Osteoblast (primary cell): Measurements from ENCODE around the gene EHMT2. TPM values are rescaled to one million over a fixed set of nuclear protein-coding genes. Genes with fewer than 3 reads are reported as not detected.
"Not testable (repeated sequence)": the region's sequence is repeated elsewhere in the genome, so short reads cannot be mapped to it uniquely, and the experiment has no call there.

Experiments
- DNase-seq: peaks from one replicate; pipeline ENCODE4 v3.0.0; 2011; ENCODE audit warnings: low spot score, mixed read lengths; ENCODE audit not compliant: insufficient read length; ENCODE audit errors: missing footprints
- H2AFZ ChIP-seq: 2 replicates; pipeline ENCODE4 v1.6.0; 2011; ENCODE audit warnings: mild to moderate bottlenecking, low read length
- H3K27ac ChIP-seq: 2 replicates; pipeline ENCODE4 v1.5.1; 2011; ENCODE audit warnings: mild to moderate bottlenecking, low read depth, low read length, moderate library complexity
- H3K27me3 ChIP-seq: 2 replicates; pipeline ENCODE4 v1.6.0; 2012; ENCODE audit warnings: mild to moderate bottlenecking, control low read depth, inconsistent platforms, low read length, moderate library complexity; ENCODE audit not compliant: insufficient read depth
- H3K36me3 ChIP-seq: 2 replicates; pipeline ENCODE4 v1.5.1; 2011; ENCODE audit warnings: mild to moderate bottlenecking, low read length, control low read depth, moderate library complexity; ENCODE audit not compliant: insufficient read depth
- H3K4me1 ChIP-seq: 2 replicates; pipeline ENCODE4 v1.5.1; 2011; ENCODE audit warnings: mild to moderate bottlenecking, low read length, control low read depth, moderate library complexity; ENCODE audit not compliant: insufficient read depth
- H3K4me2 ChIP-seq: 2 replicates; pipeline ENCODE4 v1.6.0; 2011; ENCODE audit warnings: mild to moderate bottlenecking, low read length; ENCODE audit not compliant: insufficient read depth
- H3K4me3 ChIP-seq: fragments of 200-600 bp; sonication (generic); 3 replicates; pipeline ENCODE4 v1.5.1; 2012; ENCODE audit warnings: mild to moderate bottlenecking, low read length, inconsistent platforms; ENCODE audit not compliant: insufficient read depth
- H3K79me2 ChIP-seq: 2 replicates; pipeline ENCODE4 v1.6.0; 2012; ENCODE audit warnings: mild to moderate bottlenecking, low read length, control low read depth, inconsistent platforms; ENCODE audit not compliant: insufficient read depth
- H3K9me3 ChIP-seq: 2 replicates; pipeline ENCODE4 v1.5.1; 2011; ENCODE audit warnings: low read depth, low read length, control low read depth
- H4K20me1 ChIP-seq: 2 replicates; pipeline ENCODE4 v1.6.0; 2012; ENCODE audit warnings: mild to moderate bottlenecking, low read length, control low read depth; ENCODE audit not compliant: insufficient read depth
- total RNA-seq: library from RNA; depleted of rRNA; stranded (reverse); fragments of >200 nt; gene quantifications from 2 replicates; pipeline ENCODE4 v1.2.3, GENCODE V29; 2012
- TF ChIP-seq, protein P1 (sequence below): IDR thresholded peaks from 2 replicates; pipeline ENCODE4 v1.5.1; 2011; ENCODE audit warnings: mild to moderate bottlenecking, low read depth, low read length, moderate library complexity; ENCODE audit errors: extremely low read depth

Gene EHMT2
- total RNA-seq, 1 donor, result 40.9 TPM

DNA sequence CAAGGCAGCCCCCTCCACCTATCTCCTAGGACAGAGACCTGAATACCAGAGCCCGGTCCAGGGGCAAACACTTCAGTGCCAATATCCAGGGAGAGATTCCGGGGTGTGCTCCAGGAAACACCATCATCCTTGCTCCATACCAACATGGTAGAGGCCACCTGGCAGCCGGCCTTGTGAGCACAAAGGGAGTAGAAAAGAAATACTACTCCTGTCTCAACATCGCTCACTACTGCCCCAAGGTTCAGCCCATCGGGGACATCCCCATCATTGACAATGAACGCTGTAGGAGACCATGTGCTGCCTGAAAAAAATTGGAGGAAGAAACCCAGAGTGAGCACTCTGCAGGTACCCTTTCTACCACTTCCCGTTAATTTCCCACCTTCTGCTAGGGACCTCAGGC, 36.3 kb downstream of the EHMT2 start:
- Histone ChIP-seq H3K27me3 (no peaks in the 10 kb centered on the region), H3K9me3 (no peaks in the 10 kb centered on the region), H3K4me2 (no peak overlapping the region), H3K4me1 (peaks cover 14% of the 10 kb centered on the region), H3K4me3 (no peak overlapping the region), H3K79me2 (peaks cover 29% of the 10 kb centered on the region), H3K27ac (no peak overlapping the region), H2AFZ (no peak overlapping the region), H4K20me1 (no peaks in the 10 kb centered on the region), H3K36me3 (peaks cover 33% of the 10 kb centered on the region)
- TF ChIP-seq, protein P1, sequence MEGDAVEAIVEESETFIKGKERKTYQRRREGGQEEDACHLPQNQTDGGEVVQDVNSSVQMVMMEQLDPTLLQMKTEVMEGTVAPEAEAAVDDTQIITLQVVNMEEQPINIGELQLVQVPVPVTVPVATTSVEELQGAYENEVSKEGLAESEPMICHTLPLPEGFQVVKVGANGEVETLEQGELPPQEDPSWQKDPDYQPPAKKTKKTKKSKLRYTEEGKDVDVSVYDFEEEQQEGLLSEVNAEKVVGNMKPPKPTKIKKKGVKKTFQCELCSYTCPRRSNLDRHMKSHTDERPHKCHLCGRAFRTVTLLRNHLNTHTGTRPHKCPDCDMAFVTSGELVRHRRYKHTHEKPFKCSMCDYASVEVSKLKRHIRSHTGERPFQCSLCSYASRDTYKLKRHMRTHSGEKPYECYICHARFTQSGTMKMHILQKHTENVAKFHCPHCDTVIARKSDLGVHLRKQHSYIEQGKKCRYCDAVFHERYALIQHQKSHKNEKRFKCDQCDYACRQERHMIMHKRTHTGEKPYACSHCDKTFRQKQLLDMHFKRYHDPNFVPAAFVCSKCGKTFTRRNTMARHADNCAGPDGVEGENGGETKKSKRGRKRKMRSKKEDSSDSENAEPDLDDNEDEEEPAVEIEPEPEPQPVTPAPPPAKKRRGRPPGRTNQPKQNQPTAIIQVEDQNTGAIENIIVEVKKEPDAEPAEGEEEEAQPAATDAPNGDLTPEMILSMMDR, result no peak
- peak; percentile 75 for DNase-seq

DNA sequence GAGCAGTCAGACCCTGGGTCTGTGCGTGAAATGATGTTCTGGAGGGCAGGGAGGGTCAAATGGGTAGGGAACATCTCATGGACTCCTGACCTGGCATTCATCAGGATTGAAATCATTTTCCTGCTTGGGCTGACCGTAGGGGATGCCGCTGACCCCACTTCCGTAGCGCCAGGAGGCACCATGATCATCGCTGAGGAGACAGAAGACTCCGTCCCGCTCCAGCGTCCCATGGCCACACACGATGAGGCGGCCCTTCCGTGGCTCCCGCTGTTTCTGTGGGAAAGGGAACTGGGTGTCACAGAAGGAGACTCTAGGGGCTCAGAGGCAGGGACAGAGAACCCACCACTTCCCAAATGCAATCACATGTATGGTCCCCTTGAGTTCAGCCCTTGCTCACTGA, 37.1 kb downstream of the EHMT2 start:
- peaks cover 29% of the 10 kb centered on the region for H3K79me2 ChIP-seq
- peaks cover 33% of the 10 kb centered on the region for H3K36me3 ChIP-seq
- TF ChIP-seq, protein P1, result no peak
- no peak overlapping the region for H3K27ac ChIP-seq
- peak; percentile 49 for DNase-seq
- H4K20me1 ChIP-seq, result no peaks in the 10 kb centered on the region
- peaks cover 14% of the 10 kb centered on the region for H3K4me1 ChIP-seq
- H2AFZ ChIP-seq, result no peak overlapping the region
- no peaks in the 10 kb centered on the region for H3K9me3 ChIP-seq
- H3K4me2 ChIP-seq, result no peak overlapping the region
- H3K27me3 ChIP-seq, result no peaks in the 10 kb centered on the region
- H3K4me3 ChIP-seq, result no peak overlapping the region

DNA sequence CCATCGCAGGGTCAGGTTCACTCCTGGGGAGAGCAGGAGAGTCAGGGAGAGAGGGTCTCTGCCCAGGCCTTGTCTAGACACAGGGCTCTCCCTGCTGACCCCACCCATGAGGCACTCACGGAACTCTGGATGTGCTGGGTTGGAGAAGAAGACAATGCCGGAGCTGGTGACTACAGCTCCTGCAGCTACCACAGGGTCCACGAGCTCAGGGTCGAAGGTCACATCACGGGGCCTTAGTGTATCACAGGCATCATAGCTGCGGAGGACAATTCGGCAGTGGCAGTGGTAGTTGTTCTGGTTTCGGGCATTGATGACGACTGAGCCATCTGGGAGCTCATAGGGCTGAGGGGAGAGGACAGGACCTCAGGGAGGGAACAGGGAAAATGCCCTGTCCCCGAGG, 37.6 kb downstream of the EHMT2 start:
- Histone ChIP-seq H3K4me1 (peaks cover 14% of the 10 kb centered on the region), H2AFZ (no peak overlapping the region), H3K27me3 (no peaks in the 10 kb centered on the region), H3K79me2 (peaks cover 29% of the 10 kb centered on the region), H3K4me3 (no peak overlapping the region), H3K4me2 (no peak overlapping the region), H3K36me3 (peaks cover 33% of the 10 kb centered on the region), H4K20me1 (no peaks in the 10 kb centered on the region), H3K9me3 (no peaks in the 10 kb centered on the region), H3K27ac (no peak overlapping the region)
- TF ChIP-seq, protein P1, result no peak
- peak; percentile 68 for DNase-seq

DNA sequence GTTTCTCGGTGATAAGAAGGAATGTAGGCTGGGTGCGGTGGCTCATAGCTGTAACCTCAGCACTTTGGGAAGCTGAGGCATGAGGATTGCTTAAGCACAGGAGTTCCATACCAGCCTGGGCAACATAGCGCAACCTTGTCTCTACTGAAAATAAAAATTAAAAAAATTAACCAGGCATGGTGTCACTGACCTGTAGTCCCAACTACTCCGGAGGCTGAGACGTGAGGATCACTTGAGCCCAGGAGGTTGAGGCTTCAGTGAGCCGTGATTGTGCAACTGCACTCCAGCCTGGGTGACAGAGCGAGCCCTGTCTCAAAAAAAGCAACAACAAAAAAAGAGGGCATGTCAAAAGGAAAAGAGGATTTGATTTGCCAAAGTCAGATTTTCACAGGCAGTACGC, 38.8 kb downstream of the EHMT2 start:
- H2AFZ ChIP-seq, result no peak overlapping the region
- no peak overlapping the region for H3K4me2 ChIP-seq
- TF ChIP-seq, protein P1, result no peak
- no peaks in the 10 kb centered on the region for H4K20me1 ChIP-seq
- no peaks in the 10 kb centered on the region for H3K27me3 ChIP-seq
- peaks cover 33% of the 10 kb centered on the region for H3K36me3 ChIP-seq
- no peak overlapping the region for H3K4me3 ChIP-seq
- H3K79me2 ChIP-seq, result peaks cover 29% of the 10 kb centered on the region
- DNase-seq, result no peak
- no peaks in the 10 kb centered on the region for H3K9me3 ChIP-seq
- H3K4me1 ChIP-seq, result peaks cover 14% of the 10 kb centered on the region
- H3K27ac ChIP-seq, result no peak overlapping the region

DNA sequence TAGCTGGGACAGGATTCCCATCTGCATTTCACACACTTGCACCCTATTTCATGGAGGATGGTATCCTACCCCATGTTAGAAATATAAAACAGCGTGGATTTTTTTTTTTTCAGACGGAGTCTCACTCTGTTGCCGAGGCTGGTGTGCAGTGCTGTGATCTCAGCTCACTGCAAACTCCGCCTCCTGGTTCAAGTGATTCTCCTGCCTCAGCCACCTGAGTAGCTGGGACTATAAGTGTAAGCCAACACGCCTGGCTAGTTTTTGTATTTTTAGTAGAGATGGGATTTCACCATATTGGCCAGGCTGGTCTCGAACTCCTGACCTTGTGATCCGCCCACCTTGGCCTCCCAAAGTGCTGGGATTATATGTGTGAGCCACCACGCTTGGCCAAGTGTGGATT, 39.7 kb downstream of the EHMT2 start:
- Histone ChIP-seq H3K36me3 (peaks cover 33% of the 10 kb centered on the region), H3K79me2 (peaks cover 29% of the 10 kb centered on the region)
- not testable (repeated sequence) for H2AFZ ChIP-seq, H3K4me3 ChIP-seq, H3K27ac ChIP-seq, H3K9me3 ChIP-seq, H3K27me3 ChIP-seq, H4K20me1 ChIP-seq, H3K4me1 ChIP-seq, H3K4me2 ChIP-seq, DNase-seq

DNA sequence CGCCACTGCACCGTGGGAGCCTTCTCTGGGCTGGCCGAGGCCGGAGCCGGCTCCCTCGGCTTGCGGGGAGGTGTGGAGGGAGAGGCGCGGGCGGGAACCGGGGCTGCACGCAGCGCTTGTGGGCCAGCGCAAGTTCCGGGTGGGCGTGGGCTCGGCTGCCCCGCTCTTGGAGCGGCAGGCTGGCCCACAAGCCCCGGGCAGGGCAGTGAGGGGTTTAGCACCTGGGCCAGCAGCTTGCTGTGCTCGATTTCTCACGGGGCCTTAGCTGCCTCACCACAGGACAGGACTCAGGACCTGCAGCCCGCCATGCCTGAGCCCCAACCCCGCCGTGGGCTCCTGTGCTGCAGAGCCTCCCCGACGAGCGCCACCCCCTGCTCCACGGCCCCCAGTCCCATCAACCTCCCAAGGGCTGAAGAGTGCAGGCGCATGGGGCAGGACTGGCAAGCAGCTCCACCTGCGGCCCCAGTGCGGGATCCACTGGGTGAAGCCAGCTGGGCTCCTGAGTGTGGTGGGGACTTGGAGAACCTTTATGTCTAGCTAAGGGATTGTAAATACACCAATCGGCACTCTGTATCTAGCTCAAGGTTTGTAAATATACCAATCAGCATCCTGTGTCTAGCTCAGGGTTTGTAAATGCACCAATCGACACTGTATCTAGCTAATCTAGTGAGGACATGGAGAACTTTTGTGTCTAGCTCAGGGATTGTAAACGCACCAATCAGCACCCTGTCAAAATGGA, 45.3 kb downstream of the EHMT2 start:
- H3K9me3 ChIP-seq, H3K4me1 ChIP-seq, H3K27ac ChIP-seq, H3K79me2 ChIP-seq, H3K36me3 ChIP-seq, H2AFZ ChIP-seq, H3K27me3 ChIP-seq, H3K4me2 ChIP-seq, H4K20me1 ChIP-seq, H3K4me3 ChIP-seq: not testable (repeated sequence)
- DNase-seq, result peak; percentile 50
